COLO829 (cell line): ENCODE measurements around the gene HS6ST2.
"Not testable (repeated sequence)": the region's sequence is repeated elsewhere in the genome, so short reads cannot be mapped to it uniquely, and the experiment has no call there.

Experiments
- DNase-seq: peaks from one replicate; pipeline ENCODE4 v3.0.0; 2012; ENCODE audit warnings: low spot score

Gene HS6ST2

GRCh38 chrX:132940727-132941327 is 17.6 kb downstream of the HS6ST2 start:
- DNase-seq = peak; percentile 6

DNA sequence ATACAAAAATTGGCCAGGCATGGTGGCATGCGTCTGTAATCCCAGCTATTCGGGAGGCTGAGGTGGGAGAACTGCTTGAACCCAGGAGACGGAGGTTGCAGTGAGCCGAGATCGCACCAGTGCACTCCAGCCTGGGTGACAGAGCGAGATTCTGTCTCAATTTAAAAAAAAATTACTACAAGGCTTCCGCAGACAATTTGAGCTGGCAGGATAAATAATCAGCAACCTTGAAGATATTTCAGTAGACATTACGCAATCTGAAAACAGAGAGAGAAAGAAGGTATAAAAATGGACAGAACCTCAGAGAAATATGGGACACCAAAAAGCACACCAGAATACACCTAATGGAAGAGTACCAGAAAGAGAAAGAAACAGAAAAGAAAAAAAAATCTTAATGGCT is 25.3 kb downstream of the HS6ST2 start:
- DNase-seq = no peak

DNA sequence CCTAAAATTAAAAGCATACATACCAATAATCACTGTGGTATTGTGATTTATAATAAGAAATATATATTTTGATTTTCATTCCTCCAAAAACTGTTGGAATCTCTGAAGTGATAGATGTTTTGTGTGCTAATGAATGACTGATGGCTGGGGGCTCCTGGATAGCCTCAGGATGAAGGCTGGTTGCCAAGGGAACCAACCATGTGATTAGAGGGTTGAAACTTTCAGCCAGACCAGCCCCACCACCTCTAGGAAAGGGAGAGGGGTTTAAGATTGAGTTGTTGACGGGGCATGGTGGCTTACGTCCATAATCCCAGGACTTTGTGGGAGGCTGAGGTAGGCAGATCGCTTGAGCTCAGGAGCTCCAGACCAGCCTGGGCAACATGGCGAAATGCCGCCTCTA is 34.0 kb downstream of the HS6ST2 start:
- no peak for DNase-seq

GRCh38 chrX:132918523-132918922 is 39.9 kb downstream of the HS6ST2 start:
- DNase-seq = no peak

GRCh38 chrX:132916349-132916748 is 42.1 kb downstream of the HS6ST2 start:
- no peak for DNase-seq

GRCh38 chrX:132909643-132910042 is 48.8 kb downstream of the HS6ST2 start:
- DNase-seq = no peak

DNA sequence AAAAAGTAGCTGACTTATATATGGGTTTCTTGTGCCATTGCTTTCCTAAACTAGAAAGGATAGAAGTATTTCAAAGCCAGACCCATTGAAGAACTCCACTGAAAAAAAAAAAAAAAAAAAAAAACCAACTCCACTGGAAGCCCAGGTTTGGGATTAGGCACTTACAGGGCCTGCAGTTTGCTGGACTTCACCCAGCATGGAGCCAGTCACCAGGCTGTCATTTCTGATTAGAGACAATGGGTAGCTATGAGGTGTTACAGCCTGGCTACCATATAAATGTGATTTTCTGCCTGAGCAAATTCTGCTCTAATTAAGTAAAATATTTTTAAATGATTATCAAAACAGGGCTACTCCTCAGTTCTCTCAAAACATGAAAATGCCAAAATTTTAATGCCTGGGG is 49.5 kb downstream of the HS6ST2 start:
- DNase-seq = no peak

DNA sequence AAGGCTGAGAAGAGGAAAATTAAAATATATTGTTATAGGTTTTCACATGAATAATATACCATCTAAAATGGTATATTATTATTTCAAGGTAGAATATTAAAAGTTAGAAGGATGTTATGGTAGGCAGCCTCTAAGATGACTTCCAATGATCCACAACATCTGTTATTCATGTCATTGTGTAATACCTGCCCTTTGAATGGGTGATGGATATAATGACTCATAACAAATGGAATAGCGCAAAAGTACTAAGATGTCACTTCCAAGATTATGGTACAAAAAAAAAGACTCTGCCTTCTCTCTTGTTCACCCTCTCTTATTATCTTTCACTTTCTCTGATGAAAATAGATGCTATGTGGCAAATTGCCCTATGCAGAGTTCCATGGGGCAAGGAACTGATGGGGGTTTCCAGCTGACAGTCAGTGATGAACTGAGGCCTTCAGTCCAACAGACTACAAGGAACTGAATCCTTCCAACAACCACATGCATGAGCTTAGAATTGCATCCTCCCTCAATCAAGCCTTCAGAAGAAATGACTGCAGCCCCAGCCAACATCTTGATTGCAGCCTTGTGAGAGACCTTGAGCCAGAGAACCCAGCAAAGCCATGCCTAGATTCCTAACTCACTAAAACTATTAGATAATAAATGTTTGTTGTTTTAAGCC is 57.7 kb downstream of the HS6ST2 start:
- no peak for DNase-seq

DNA sequence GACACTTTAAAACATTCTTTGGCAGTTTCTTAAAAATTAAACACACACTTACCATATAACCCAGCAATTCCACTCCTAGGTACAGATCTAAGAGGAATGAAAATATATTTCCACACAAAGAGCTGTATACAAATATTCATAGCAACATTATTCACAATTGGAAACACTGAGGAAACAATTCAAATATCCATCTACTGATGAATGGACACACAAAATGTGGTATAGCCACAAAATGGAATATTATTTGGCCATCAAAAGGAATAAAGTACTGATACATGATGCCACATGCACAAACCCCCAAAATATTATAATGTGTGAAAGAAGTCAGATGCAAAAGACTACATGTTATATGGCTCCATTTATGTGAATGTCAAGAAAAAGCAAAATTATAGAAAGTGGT is 70.9 kb downstream of the HS6ST2 start:
- no peak for DNase-seq

- no peak for DNase-seq
These were observed 75.0 kb downstream of the HS6ST2 start for GRCh38 chrX:132883358-132883915.

DNA sequence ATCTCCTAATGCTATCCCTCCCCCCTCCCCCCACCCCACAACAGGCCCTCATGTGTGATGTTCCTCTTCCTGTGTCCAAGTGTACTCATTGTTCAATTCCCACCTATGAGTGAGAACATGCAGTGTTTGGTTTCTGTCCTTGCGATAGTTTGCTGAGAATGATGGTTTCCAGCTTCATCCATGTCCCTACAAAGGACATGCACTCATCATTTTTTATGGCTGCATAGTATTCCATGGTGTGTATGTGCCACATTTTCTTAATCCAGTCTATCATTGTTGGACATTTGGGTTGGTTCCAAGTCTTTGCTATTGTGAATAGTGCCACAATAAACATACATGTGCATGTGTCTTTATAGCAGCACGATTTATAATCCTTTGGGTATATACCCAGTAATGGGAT is 77.7 kb downstream of the HS6ST2 start:
- DNase-seq = not testable (repeated sequence)

- no peak for DNase-seq
These were observed 80.4 kb downstream of the HS6ST2 start for GRCh38 chrX:132877954-132878536.

DNA sequence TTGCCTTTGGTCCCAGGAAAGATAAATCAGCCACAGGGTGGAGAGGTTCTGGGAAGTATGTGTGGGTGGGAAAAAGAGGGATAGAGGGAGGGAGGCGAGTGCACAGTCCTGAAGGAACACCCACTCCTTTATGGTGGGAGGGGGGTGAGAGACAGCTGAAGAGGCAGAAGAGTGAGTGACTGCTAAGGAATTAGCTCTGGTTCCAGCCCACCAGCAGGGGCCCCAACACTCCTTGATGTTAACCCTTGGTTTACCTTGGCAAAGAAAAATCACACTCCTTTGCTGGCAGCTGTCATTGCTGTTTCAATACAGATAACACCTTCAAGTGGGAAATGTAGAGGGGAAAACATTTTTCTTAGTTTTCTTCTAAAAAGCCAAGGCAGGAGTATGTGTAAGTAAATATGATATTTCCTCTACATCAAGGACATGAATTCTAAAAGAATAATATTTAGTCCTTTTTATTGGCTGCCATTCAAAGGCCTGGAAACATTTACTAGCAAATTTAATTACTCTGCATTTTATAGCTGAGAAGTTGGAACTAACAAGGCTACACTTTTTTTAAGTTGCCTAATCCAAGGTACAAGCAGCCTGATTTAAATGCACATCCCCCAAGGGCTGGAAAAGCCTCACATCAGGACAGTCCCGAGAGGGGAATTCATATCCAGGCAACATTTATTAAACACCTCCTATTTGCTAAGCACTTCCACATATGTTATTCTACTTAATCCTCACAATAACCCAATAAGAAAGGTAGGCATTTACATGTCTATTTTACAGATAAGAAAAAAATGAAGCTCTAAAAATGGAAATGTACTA is 81.7 kb downstream of the HS6ST2 start:
- no peak for DNase-seq

- DNase-seq = no peak
These were observed 82.5 kb downstream of the HS6ST2 start for GRCh38 chrX:132875650-132876522.

DNA sequence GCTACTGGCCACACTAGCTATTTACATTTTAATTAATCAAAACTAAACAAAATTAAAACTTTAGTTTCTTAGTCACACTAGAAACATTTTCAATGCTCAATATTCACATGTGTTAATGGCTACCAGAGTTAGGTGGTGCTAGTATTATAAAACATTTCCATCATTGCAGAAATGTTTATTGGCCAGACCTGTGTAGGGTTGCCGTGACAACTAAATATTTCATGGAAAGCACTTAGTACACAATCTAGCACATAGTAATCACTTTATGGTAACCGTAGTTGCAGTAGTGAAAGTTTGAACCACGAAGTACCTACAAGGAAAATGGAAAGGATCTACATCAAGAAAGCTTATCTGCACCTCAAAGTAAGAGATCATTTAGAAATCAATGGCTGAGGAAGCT is 95.9 kb downstream of the HS6ST2 start:
- no peak for DNase-seq

DNA sequence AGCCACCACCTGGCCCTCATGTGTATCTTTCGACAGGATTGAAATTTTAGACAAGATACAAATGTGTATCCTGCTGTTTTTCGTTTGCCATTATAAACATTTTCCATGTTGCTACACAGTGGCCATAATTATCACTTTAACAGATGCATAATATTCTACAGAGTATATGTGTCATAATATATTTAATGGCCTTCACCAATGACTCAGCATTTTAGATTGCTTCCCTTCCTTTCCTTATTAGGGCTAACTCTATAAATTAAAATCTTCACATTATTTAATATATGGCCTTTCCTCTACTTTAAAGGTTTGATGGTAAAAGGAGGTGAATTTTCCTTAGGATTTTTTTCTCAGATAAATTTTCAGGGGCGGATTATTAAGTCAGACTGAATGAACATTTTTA is 97.4 kb downstream of the HS6ST2 start:
- no peak for DNase-seq

GRCh38 chrX:132860200-132860599 is 98.2 kb downstream of the HS6ST2 start:
- no peak for DNase-seq

DNA sequence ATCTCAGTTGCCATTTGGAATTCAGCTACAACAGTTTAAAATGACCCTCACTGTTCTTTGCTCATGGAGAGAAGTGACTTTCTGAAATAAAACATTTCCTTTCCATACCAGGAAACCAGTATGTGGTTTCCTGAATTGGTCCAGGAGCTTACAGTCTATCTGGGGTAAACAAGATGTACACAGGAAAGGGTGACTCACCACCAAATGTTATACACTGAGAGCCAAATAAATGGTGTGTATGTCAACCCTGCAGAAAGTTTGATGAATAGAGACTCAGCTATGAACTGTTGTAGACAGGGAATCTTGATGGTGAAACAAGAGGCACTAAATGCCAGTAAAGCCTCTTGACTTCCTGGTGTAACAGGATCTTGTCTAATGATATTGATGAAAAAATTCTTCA is 100.4 kb downstream of the HS6ST2 start:
- DNase-seq = no peak

DNA sequence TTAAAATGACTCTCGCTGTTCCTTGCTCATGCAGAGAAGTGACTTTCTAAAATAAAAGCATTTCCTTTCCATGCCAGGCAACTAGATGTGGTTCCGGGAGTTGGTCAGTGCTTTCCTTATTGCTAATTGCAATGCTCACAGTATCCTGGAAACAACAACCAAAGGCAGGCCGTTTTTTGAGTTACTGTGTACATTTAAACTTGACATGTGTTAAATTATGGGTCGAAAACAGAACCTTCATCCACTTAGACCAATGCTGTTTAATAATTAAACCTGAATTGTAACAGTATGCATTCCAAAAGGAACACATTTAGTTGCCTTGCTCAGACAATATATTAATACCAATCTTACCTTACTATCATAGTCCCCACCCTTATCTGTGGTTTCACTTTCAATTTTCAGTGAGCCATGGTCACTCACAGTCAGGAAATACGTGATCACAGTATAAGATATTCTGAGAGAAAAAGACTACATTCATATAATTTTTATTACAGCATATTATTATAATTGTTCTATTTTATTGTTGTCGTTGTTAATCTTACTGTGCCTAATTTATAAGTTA is 102.6 kb downstream of the HS6ST2 start:
- no peak for DNase-seq

GRCh38 chrX:132853040-132853439 is 105.4 kb downstream of the HS6ST2 start:
- DNase-seq = no peak

GRCh38 chrX:132848296-132848970 is 110.0 kb downstream of the HS6ST2 start:
- no peak for DNase-seq
